ELF-1 (cell line): ENCODE data around the gene MISP.
"Not testable (repeated sequence)": the region's sequence is repeated elsewhere in the genome, so short reads cannot be mapped to it uniquely, and the experiment has no call there.

ENCODE experiments used
- DNase-seq: peaks from one replicate; pipeline ENCODE4 v3.0.0-alpha.2; 2016; ENCODE audit warnings: low read depth, low spot score

Gene MISP

GRCh38 chr19:723714-724113 lies 27.2 kb upstream of the MISP start:
- no peak for DNase-seq

GRCh38 chr19:725461-726089 lies 25.3 kb upstream of the MISP start:
- DNase-seq, result no peak

DNA sequence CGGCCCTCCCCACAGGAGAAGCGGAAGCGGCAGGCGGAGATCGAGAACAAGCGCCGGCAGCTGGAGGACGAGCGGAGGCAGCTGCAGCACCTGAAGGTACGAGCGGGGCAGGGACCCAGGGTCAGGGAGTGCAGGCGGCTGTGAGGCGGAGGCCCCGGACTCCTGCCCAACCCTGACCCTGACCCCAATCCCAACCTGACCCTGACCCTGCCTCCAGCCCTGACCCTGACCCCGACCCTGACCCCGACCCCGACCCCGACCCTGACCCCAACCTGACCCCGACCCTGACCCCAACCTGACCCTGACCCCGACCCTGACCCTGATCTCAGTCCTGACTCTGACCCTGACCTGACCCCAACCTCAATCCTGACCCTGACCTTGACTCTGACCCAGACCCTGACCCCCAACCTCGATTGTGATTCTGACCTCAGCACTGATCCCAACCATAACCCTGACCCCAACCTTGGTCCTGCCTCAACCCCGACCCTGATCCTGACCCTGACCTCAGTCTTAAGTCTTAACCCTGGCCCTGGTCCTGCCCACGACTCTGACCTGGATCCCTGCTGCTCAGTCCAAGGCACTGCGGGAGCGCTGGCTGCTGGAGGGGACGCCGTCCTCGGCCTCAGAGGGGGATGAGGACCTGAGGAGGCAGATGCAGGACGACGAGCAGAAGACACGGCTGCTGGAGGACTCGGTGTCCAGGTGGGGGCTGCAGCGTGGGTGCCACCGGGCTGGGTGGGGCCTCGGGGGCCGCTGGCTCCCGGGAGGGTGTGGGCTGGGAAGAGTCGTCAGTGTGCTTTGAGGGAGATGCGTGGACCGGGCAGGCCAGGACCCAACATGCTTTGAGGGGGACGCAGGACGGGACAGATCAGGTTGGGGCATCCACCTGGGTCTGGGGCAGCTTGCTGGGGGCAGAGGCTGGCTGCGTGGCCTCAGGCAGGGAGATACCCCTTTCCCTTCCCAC lies 23.6 kb upstream of the MISP start:
- DNase-seq, result no peak

- DNase-seq, result no peak
These were observed 22.9 kb upstream of the MISP start for GRCh38 chr19:728011-728410.

GRCh38 chr19:729564-729963 lies 21.3 kb upstream of the MISP start:
- not testable (repeated sequence) for DNase-seq

GRCh38 chr19:729965-730668 lies 20.8 kb upstream of the MISP start:
- DNase-seq, result no peak

- no peak for DNase-seq
These were observed 19.9 kb upstream of the MISP start for GRCh38 chr19:731000-731399.

DNA sequence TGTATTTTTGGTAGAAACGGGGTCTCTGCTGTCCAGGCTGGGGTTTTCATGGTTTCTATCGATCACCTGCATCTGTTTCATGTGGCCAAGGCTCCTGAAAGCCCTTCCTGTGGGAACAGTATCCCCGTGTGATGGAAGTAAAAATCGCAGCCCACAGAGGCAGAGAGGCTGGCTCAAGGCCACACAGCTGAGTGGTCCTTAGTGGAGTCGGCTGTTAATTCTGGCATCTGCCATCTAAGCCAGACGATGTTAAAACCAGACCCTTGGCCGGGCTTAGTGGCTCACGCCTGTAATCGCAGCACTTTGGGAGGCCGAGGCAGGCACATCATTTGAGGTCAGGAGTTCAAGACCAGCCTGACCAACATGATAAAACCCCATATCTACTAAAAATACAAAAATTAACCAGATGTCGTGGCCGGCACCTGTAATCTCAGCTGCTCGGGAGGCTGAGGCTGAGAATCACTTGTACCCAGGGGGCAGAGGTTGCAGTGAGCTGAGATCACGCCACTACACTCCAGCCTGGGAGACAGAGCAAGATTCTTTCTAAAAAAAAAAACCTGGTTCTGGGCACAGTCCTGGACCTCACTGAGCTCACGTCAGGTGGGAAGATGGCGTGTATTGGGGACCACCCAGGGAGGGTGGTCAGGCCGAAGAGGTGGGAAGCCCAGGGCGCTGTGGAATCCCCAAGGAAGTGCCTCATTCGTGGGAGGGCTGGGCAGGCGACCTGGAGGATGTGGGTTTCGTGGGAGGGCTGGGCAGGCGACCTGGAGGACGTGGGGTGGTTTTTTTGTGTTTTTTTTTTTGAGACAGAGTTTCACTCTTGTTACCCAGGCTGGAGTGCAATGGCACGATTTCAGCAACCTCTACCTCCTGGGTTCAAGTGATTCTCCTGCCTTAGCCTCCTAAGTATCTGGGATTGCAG lies 18.5 kb upstream of the MISP start:
- DNase-seq, result no peak

DNA sequence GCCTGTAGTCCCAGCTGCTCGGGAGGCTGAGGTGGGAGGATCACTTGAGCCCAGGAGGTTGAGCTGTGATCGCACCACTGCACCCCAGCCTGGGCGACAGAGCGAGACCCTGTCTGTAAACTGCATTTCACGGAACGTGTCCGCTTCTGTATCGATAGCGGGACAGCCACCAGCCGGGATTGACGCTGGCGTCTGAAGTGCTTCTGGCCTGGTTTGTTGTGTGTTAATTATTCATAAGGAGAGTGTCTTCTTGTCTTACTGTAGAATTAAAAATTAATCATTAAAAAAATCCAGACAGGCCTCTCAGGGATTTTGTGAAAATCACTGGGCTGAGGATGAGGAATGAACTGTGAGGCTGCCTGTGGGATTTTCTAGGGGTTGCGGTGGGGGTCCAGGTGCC lies 16.2 kb upstream of the MISP start:
- DNase-seq, result no peak

DNA sequence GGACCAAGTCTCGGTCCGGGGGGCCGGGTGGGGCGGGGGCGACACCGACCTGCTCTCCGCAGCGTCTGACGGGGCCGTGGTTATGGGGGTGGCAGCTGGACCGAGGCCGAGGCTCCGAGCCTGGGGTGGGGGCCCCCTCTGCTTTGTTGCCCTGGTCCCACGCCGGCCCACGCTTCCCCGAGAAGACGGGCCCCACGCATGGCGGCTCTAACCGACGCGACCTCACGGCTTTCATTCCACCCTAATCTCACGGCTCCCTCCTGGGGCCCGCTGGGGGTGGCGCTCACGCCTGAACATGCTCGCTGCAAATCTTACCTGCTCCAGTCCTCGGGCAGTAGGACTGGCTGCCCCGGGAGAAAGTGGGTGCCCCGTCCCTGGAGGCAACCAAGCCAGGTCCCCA lies 14.8 kb upstream of the MISP start:
- DNase-seq, result no peak

- DNase-seq, result peak; percentile 70
These were observed 13.3 kb upstream of the MISP start for GRCh38 chr19:737591-738093.

DNA sequence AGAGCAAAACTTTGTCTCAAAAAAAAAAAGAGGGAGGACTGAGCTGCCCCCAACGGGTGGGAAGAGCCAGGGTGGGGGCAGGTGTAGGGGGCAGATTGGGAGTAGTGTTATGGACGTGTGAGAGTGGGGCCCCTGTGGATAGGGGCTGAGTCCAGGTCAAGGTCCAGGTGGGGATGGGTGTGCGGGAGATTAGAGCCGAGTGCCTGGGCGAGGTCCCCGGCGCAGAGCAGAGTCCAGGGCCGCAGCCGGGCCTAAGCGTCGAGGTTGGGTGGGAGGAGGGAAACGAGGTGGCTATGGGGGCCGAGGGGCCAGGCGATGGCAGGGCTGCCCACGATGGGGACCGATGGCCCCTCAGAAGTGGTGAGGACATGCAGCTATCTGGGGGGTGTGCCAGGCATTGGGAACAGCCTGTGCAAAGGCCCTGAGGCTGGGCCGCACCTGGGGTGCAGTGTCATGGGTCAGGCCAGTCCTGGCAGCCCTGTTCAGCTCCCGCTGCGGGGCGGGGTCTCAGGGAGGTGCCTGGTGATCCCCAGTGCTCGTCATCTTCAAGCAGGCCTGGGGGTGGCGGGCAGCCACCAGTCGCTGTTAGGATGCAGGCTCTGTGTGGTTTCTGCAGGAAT lies 12.3 kb upstream of the MISP start:
- no peak for DNase-seq

- DNase-seq, result no peak
These were observed 10.8 kb upstream of the MISP start for GRCh38 chr19:739998-740715.

GRCh38 chr19:740816-741505 lies 10.0 kb upstream of the MISP start:
- DNase-seq, result not testable (repeated sequence)

DNA sequence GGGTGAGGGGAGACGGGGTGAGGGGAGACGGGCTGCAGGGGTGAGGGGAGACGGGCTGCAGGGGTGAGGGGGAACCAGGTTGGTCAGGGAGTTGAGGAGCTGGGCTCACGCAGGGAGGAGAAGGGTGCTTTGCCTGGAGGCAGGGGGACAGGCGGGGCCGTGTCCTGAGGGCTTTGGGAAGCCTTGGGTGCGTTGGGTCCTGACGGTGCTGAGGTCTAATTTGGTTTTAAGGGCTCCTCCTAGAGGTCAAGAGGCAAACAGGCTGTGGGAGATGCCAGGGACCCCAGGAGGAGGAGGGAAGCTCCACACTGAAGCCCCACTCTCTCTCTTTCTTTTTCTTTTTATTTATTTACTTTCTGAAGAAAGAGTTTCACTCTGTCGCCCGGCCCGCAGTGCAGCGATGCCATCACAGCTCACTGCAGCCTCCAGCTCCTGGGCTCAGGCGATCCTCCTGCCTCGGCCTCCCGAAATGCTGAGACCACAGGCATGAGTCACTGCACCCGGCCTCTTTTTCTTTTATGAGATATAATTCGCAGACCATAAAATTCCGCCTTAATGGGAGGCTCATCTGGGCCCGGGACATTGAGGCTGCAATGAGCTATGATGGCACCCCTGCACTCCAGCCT lies 9.3 kb upstream of the MISP start:
- DNase-seq, result peak; percentile 69

GRCh38 chr19:742540-743075 lies 8.3 kb upstream of the MISP start:
- DNase-seq, result no peak

DNA sequence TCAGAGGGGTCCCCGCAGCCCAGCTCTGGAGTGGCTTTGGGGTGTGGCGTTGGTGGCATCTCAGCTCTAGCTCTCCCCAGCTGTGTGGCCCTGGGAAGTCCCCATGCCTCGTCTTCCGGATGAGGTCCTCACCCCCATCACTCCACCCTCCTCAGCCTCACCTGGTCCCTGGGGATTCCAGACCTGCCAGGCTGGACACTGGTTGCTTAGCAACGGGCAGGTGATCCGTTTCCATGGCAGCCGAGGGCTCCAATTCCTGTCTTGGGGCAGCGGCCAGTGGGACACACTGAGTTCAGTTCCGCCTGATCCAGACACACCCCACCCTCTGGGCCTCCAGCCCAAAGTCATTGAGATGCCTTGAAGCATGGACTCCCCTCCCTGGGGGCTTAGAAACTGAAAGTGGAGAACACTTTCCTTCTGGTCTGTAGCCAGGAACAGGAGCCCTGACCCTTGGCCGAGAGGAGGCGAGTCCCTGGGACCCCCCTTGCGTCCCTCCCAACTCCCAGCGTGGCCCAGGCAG lies 7.7 kb upstream of the MISP start:
- peak; percentile 66 for DNase-seq

GRCh38 chr19:745138-745537 lies 5.8 kb upstream of the MISP start:
- not testable (repeated sequence) for DNase-seq
